22Rv1 (cell line): ENCODE results near the gene PTPRD.

ENCODE experiments used
- CTCF ChIP-seq: fragments of 450-650 bp; IDR thresholded peaks from 2 replicates; pipeline ENCODE4 v1.5.1; 2017; ENCODE audit warnings: mild to moderate bottlenecking
- ZFX ChIP-seq: fragments of 450-650 bp; IDR thresholded peaks from 2 replicates; pipeline ENCODE4 v1.6.1; 2017; ENCODE audit warnings: antibody characterized with exemption, borderline replicate concordance

- no peak for TF ChIP-seq CTCF
- TF ChIP-seq ZFX = no peak
Observed at GRCh38 chr9:8832386-8832785, 1780.4 kb downstream of the PTPRD start.
